Measurements from ENCODE around the gene CELF5.

CELF5 gene

GRCh38 chr19:3316659-3317207 lies 92.3 kb downstream of the CELF5 start:
- no peak for TF ChIP-seq CTCF (IDR thresholded peaks at IDR 0.05; ENCODE audit: control insufficient read depth, insufficient read depth, low read depth, low read length, missing control alignments)
- H3K4me3 ChIP-seq (ENCODE audit: control insufficient read depth, low read depth, low read length), result no peak overlapping the region
- DNase-seq (ENCODE audit: low read depth), result no peak

- no peak for DNase-seq (ENCODE audit: low read depth)
- TF ChIP-seq CTCF (IDR thresholded peaks at IDR 0.05; ENCODE audit: control insufficient read depth, insufficient read depth, low read depth, low read length, missing control alignments), result no peak
- no peak overlapping the region for H3K4me3 ChIP-seq (ENCODE audit: control insufficient read depth, low read depth, low read length)
Measured at GRCh38 chr19:3319643-3320353, 95.3 kb downstream of the CELF5 start.

- no peak for TF ChIP-seq CTCF (IDR thresholded peaks at IDR 0.05; ENCODE audit: control insufficient read depth, insufficient read depth, low read depth, low read length, missing control alignments)
- DNase-seq (ENCODE audit: low read depth), result no peak
Measured at GRCh38 chr19:3320354-3320670, 95.9 kb downstream of the CELF5 start.

GRCh38 chr19:3320853-3321252 lies 96.4 kb downstream of the CELF5 start:
- H3K4me3 ChIP-seq (ENCODE audit: control insufficient read depth, low read depth, low read length), result no peak overlapping the region
- no peak for DNase-seq (ENCODE audit: low read depth)
- no peak for TF ChIP-seq CTCF (IDR thresholded peaks at IDR 0.05; ENCODE audit: control insufficient read depth, insufficient read depth, low read depth, low read length, missing control alignments)

More at GRCh38 chr19:3320354-3320670, 95.9 kb downstream of the CELF5 start:
- no peak overlapping the region for H3K4me3 ChIP-seq (ENCODE audit: control insufficient read depth, low read depth, low read length)

- DNase-seq (ENCODE audit: low read depth), result no peak
- no peak for TF ChIP-seq CTCF (IDR thresholded peaks at IDR 0.05; ENCODE audit: control insufficient read depth, insufficient read depth, low read depth, low read length, missing control alignments)
- H3K4me3 ChIP-seq (ENCODE audit: control insufficient read depth, low read depth, low read length), result no peak overlapping the region
Measured at GRCh38 chr19:3321696-3322095, 97.2 kb downstream of the CELF5 start.

DNA sequence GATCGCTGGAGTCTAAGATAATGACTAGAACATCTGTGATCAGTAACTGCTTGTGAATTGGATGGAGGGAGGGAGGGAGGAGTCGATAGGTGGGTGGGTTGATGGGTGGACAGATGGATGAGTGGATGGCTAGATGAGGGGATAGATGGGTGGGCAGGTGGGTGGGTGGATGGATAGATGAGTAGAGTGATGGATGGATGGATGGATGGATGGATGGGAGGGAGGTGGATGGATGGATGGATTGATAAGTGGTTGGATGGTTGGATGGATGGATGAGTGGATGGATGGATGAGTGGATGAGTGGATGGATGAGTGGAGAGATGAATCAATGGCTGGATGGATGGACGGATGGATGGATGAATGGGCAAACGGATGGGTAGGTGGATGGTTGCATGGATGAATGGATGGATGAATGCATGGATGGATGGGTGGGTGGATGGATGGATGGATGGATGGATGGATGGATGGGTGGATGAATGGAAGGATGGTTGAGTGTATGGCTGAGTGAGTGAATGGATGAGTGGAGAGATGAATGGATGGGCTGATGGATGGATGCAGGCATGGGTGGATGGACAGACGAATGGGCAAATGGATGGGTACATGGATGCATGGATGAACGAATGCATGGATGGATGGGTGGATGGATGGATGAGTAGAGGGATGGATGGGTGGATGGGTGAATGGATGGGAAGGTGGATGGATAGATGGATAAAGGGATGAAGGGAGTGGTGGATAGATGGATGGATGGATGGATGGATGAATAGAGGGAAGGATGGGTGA lies 97.9 kb downstream of the CELF5 start:
- TF ChIP-seq CTCF (IDR thresholded peaks at IDR 0.05; ENCODE audit: control insufficient read depth, insufficient read depth, low read depth, low read length, missing control alignments), result no peak
- H3K4me3 ChIP-seq (ENCODE audit: control insufficient read depth, low read depth, low read length), result no peak overlapping the region
- no peak for DNase-seq (ENCODE audit: low read depth)

Data from AG09309 (cell line).